Muscle layer of colon (tissue), 2 donors: ENCODE results near the gene DUS1L.

Experiments
- H3K27ac ChIP-seq: one replicate; pipeline ENCODE4 v1.7.0; 2013; ENCODE audit warnings: low read depth, mild to moderate bottlenecking, low read length, moderate library complexity
- H3K27me3 ChIP-seq, 2 donors: one replicate each; pipeline ENCODE4 v1.7.0; 2013; ENCODE audit warnings: low read length in 2 of 2, mild to moderate bottlenecking in 2 of 2; ENCODE audit not compliant: insufficient read depth in 2 of 2, control insufficient read depth in 1 of 2
- H3K36me3 ChIP-seq: one replicate; pipeline ENCODE4 v1.7.0; 2013; ENCODE audit warnings: mild to moderate bottlenecking, low read length; ENCODE audit not compliant: insufficient read depth
- H3K4me1 ChIP-seq: one replicate; pipeline ENCODE4 v1.7.0; 2013; ENCODE audit warnings: mild to moderate bottlenecking, low read length; ENCODE audit not compliant: insufficient read depth
- H3K4me3 ChIP-seq, 2 donors: one replicate each; pipeline ENCODE4 v1.7.0; 2013; ENCODE audit warnings: low read length in 2 of 2, low read depth in 1 of 2, mild to moderate bottlenecking in 1 of 2, moderate library complexity in 1 of 2
- H3K9ac ChIP-seq: one replicate; pipeline ENCODE4 v1.7.0; 2013; ENCODE audit warnings: low read length
- H3K9me3 ChIP-seq: one replicate; pipeline ENCODE4 v1.7.0; 2013; ENCODE audit warnings: mild to moderate bottlenecking, low read length
- donor health status: abdominal sarcoma.
- donor health status: Adenocarcinoma of cecum.

Gene DUS1L

DNA sequence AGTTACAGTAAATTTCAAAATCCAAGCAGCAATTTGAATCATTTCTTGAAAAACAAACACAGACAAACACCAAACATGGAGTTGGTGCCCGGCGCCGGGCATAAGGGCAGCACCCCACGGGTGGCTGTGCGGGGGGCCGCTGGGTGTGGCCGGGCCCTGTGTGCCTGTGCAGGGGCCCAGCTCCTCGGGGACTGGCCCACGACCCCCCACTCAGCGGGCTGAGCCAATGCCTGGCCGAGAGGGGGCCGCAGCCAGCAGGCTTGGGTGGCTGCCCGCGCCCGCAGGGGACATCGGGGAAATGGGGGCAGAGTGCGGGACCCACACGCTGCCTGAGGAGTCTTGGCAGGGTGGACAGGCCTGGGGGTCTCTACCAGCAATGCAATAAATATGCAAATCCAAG lies 12.8 kb upstream of the DUS1L start:
- Histone ChIP-seq H3K4me1 (no peaks in the 10 kb centered on the region), H3K36me3 (no peaks in the 10 kb centered on the region), H3K27ac (no peak overlapping the region), H3K9me3 (no peaks in the 10 kb centered on the region), H3K9ac (no peak overlapping the region), H3K27me3 (no peaks in the 10 kb centered on the region), H3K4me3 (no peak overlapping the region)

DNA sequence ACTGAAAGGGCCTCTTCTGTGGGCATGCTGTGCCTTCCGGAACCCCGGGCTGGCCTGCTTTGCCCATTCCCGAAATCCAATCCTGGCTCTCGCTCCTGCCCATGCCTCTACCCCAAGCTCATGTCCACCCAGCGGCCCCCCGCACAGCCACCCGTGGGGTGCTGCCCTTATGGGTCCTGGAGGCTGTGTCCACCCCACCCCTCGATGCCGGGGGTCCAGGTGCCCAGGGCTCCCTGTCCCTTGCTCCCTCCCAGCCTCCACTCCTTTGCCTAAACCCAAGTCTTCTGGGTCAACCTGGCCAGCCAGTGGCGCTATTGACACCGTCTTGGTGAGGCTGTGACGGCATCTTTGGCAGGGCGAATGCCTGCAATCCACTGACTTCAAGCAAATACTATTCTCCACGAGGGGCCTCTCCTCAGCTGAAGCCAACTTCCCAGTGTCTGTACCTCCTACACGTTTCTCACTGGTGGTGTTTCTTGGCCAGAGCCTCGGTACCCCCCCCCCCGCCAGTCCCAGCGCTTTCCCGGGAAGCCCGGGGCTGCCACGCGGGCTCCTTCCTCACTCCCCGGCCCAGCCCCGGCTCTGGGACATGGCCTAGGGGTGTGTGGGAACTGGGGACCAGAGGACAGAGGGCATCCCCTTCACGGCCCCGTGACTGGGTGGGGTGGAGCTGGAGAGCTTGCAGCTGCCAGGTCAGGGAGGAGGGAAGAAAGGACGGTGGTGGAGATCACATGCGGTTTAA lies 12.2 kb upstream of the DUS1L start:
- Histone ChIP-seq H3K9me3 (no peaks in the 10 kb centered on the region), H3K9ac (no peak overlapping the region), H3K4me1 (no peaks in the 10 kb centered on the region), H3K36me3 (no peaks in the 10 kb centered on the region), H3K27ac (no peak overlapping the region), H3K4me3 (no peak overlapping the region), H3K27me3 (no peaks in the 10 kb centered on the region)

DNA sequence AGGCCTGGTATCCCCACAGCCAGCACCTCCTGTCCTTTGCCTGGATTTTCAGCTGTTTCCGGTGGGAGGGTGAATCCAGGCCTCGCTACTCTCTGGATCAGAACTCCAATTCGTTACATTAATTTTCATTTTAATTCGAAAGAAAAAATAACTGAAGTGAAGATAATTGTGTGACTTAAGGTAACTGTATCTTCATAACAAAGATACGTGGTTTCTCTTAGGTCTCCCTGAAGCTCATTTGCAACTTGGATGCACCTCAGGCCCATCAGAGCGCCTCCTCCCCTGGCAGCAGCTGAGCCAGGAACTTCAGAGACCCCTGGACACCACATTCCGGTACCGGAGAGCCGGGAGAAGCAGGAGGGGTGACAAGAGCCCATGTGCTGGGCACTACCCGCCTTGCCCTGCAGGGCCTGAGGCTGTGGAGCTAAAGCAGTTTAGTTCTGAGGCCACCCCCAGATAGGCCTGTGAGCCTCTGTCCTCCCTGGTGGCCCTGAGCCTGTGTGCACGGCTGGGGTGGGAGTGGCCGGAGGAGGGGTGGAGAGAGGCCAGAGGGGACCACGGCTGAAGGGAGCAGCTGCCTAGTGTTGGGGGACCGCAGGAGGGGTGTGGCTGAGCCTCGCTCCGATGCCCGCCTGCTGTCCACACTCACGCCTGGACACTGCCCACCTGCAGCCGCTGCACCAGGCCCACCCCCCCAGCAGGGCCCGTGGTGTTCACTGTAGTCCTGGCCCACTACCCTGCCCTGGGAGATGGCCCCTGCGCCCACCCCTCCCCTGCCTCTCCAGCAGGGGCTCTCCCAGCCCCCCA lies 11.4 kb upstream of the DUS1L start:
- Histone ChIP-seq H3K9ac (no peak overlapping the region), H3K27me3 (no peaks in the 10 kb centered on the region)

DNA sequence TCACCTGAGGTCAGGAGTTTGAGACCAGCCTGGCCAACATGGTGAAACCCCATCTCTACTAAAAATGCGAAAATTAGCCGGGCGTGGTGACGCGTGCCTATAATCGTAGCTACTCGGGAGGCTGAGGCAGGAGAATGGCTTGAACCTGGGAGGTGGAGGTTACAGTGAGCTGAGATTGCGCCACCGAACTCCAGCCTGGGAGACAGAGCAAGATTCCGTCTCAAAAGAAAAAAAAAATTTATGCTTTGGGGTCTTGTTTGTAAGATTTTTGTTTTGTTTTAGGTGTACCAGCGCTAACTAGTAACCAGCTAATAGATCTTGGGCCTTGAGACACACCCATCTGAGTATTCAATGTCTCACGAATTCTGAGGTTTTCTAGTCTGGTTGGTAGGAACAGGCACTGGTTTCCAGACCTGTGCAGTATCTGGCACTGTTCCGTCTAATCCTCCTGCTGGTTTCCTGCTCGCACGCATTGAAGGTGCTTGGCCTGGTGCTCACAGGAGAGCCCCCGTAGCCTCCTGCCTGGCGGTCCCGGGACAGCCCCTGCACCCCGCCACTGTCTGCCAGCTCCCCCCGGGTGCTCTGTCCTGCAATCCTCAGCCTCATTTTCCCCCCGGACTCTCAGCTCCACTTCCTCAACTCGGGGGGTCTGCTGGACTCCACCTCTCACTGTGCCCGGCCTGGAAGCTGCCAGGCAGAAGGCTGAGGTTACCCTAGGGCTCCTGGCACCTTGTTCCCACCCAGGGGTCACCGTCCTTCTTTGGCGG lies 10.6 kb upstream of the DUS1L start:
- Histone ChIP-seq H3K4me1 (no peaks in the 10 kb centered on the region), H3K27me3 (no peaks in the 10 kb centered on the region), H3K36me3 (no peaks in the 10 kb centered on the region), H3K27ac (no peak overlapping the region), H3K9ac (no peak overlapping the region), H3K9me3 (no peaks in the 10 kb centered on the region), H3K4me3 (no peak overlapping the region)

More for the DNA sequence above, 11.4 kb upstream of the DUS1L start:
- Histone ChIP-seq H3K4me1 (no peaks in the 10 kb centered on the region), H3K27ac (no peak overlapping the region), H3K4me3 (no peak overlapping the region), H3K9me3 (no peaks in the 10 kb centered on the region), H3K36me3 (no peaks in the 10 kb centered on the region)

DNA sequence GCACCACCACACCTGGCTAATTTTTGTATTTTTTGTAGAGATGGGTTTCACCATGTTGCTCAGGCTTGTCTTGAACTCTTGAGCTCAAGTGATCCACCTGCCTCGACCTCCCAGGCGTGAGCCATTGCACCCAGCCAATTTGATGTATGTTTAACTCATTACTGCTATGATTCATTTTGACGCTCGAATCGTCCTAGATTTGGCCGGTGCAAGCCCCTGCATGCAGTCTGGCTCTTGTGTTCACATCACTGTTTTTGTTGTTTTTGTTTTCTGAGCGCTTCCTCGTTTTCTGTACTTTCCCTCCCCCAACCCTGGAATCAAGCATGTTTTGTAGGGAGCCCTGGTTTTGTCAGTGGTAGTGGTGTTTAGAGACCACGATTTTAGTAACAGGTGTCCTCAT lies 7.8 kb upstream of the DUS1L start:
- no peaks in the 10 kb centered on the region for H3K36me3 ChIP-seq
- no peak overlapping the region for H3K4me3 ChIP-seq
- H3K9me3 ChIP-seq: no peaks in the 10 kb centered on the region
- no peak overlapping the region for H3K9ac ChIP-seq
- H3K27me3 ChIP-seq: no peaks in the 10 kb centered on the region
- H3K27ac ChIP-seq: no peak overlapping the region
- H3K4me1 ChIP-seq: no peaks in the 10 kb centered on the region

DNA sequence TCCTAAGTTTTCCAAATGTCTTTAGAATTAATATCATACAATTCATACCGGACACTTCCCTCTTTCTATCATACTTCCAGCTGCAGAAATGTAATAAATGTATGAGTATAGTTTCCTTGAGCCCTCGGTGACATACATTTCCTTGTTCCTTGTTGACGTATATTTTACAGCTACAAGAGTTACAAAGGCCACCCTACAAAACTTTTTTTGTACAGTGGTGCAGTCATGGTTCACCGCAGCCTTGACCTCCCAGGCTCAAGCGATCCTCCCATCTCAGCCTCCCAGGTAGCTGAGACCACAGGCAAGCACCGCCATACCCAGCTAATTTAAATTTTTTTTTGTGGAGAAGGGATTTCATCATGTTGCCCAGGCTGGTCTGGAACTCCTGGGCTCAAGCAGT lies 7.2 kb upstream of the DUS1L start:
- H3K4me1 ChIP-seq: no peaks in the 10 kb centered on the region
- H3K9me3 ChIP-seq: no peaks in the 10 kb centered on the region
- H3K27me3 ChIP-seq: no peaks in the 10 kb centered on the region
- H3K27ac ChIP-seq: no peak overlapping the region
- H3K9ac ChIP-seq: no peak overlapping the region
- H3K4me3 ChIP-seq: no peak overlapping the region
- H3K36me3 ChIP-seq: no peaks in the 10 kb centered on the region

DNA sequence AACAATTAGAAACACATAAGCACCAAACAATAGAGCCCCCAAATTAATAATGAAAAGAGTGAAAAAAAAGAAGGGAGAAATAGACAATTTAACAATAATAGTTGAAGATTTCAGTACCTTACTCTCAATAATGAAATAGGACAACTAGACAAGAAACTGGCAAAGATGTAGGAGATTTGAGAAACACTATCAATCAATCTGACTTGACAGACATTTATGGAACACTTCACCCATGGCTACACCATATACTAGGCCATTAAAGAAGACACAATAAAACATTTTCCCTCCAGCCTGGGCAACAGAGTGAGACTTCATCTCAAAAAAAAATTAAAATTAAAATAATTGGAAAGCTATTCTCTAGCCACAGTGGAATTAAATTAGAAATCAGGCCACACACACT lies 5.0 kb upstream of the DUS1L start:
- no peak overlapping the region for H3K27ac ChIP-seq

DNA sequence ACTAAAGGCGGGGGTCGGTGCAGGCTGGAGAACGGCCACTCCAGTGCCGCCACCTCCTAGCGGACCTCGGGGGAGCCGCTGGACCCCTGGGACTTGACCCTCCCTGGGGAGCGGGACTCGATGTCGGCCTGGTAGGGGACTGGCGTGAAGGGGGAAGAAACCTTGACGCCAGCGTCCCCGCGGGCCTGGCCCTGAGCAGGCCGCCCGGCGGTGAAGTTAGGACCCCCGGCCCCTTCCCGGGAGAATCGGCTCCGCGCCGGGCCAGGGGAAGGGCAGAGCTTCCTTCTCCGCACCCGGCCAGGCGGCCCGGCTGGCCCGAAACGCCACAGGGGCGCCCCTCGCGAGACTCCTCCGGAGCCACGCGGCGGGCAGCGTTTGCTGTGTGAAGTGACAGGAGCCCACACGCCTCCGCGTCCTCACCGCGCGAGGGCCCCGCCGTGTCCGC lies 389 bp downstream of the DUS1L start:
- no peaks in the 10 kb centered on the region for H3K27me3 ChIP-seq
- peak overlapping the region; percentile 74 for H3K9ac ChIP-seq
- peak overlapping the region; percentile 78 for H3K27ac ChIP-seq
- peaks cover 31% of the 10 kb centered on the region for H3K36me3 ChIP-seq
- H3K9me3 ChIP-seq: no peaks in the 10 kb centered on the region
- peaks cover 20% of the 10 kb centered on the region for H3K4me1 ChIP-seq
- peak overlapping the region; percentile 68 to 77 for H3K4me3 ChIP-seq

More for the DNA sequence above, 5.0 kb upstream of the DUS1L start:
- Histone ChIP-seq H3K4me3 (no peak overlapping the region), H3K9ac (no peak overlapping the region), H3K9me3 (no peaks in the 10 kb centered on the region), H3K27me3 (no peaks in the 10 kb centered on the region), H3K36me3 (no peaks in the 10 kb centered on the region), H3K4me1 (peaks cover 8% of the 10 kb centered on the region)

DNA sequence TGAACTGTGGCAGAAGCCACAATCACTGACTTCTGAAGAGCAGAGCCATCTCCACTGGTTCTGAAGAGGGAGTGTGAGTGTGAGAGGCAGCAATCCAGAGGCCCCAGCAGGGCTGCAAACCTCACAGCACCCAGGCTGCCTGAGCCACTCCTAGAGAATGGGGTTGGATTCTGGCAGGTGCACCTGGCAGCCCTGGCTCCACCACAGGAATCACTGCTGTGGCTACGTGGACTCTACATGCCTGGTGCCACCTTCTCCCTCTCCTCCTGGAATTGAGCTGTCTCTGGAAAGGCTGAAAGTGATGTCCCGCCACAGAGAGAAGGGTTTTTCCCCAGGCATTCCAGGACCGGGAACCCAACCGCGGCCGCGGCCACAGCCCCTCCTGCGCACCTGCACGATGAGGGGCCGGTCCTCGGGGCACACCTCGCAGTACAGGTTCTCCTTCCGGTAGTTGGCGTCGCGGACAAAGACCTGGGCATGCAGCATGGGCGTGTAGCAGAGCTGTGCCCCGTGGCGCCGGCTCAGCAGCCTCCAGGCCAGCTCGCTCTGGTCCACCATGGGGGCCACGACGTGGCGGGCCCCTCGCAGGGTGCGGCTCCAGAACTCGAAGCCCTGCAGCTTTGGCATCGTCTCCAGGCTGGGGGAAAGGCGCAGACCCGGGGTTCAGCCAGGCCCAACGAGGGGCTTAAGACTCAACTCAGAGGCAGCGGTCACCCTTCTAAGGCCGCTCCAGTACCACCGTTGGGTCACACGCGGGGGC lies 991 bp downstream of the DUS1L start:
- Histone ChIP-seq H3K4me3 (peak overlapping the region; percentile 68 to 77), H3K4me1 (peaks cover 20% of the 10 kb centered on the region), H3K36me3 (peaks cover 34% of the 10 kb centered on the region), H3K9me3 (no peaks in the 10 kb centered on the region), H3K27ac (peak overlapping the region; percentile 78), H3K27me3 (no peaks in the 10 kb centered on the region), H3K9ac (peak overlapping the region; percentile 74)

DNA sequence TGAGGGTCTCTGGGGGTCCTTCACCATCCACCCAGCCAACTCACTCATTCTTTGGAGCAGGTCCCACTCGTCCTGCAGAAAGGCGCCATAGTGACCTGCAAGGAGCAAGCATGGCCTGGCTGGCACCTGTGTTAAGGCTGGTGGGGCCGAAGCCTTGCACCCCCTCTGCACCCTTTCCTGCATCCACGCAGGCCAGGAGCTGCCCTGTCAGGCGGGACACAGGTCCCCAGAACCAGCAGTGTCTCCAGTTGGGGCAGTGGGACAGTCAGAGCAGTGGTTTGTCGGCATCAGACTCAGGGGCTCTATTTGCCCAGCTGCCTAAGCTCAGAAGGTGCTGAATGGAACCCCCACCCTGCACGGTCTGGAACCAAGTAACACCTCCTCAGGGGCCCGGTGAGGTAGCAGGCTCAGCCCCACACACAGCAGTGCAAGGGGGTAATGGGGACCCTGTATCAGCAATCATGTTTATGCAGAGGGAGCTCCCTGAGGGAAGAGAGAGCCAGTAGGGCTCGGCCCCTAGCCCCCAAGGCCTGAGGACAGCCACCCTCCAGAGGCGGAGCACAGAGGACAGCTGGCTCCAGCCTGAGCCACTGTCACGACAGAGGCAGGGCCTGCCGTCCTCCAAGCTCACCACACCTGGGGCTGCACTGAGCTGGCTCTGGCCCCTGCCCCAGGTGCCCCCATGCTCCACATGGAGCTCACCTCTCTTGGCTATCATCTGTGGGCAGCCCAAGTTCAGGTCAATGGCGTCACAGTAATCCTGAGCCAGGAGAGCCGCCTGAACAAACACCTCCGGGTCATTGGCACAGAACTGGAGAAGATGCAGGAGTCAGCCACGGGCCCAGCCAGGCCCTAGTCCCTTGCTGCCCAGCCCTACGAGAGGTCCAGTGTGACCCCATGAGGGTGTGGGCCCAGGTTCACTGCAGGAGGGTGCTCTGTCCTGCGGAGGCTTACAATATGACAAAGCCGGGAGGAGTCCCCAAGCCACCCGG lies 1.9 kb downstream of the DUS1L start:
- Histone ChIP-seq H3K9me3 (no peaks in the 10 kb centered on the region), H3K27me3 (no peaks in the 10 kb centered on the region), H3K27ac (no peak overlapping the region), H3K36me3 (peaks cover 34% of the 10 kb centered on the region), H3K9ac (peak overlapping the region; percentile 74), H3K4me1 (peaks cover 20% of the 10 kb centered on the region), H3K4me3 (no peak overlapping the region)
